ENCODE results near the gene IL18R1. TPM values are rescaled to one million over a fixed set of nuclear protein-coding genes. Genes with fewer than 3 reads are reported as not detected.

IL18R1 gene
- total and polyA plus RNA-seq, 2 donors (not counting 3 experiments of a cell fraction or from before 2014, with no cell fraction given): 2.9 to 3.6 TPM

DNA sequence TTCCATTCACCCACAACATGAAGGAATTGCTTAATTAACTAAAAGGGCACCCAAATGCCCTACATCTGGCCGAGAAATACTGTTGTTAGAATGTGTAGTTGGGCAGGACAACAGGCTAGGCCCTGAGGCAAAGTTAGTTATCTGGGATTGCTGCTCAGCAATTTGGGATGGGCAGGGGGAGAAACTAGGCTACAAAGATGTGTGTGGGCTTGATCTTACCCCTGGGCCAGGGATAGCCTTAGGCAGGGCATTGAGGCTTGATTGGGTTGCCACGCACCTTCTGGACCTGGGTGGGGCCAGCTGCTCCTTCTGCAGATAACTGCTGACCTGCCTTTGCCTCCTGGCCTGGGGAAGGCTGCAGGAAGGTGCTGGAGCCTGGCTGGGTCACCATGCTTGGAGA is 76.8 kb downstream of the IL18R1 start:
- Histone ChIP-seq H3K36me3 (ENCODE audit: control insufficient read depth in 2 of 2, extremely low read depth in 1 of 2, insufficient read depth in 2 of 2, low read length in 2 of 2) (no peaks in the 10 kb centered on the region), H4K20me1 (replicated peaks; ENCODE audit: control insufficient read depth, extremely low read depth, insufficient read depth, low read length) (no peaks in the 10 kb centered on the region), H3K9ac (replicated peaks; ENCODE audit: extremely low read depth, insufficient read depth, low read length) (no peak overlapping the region), H3K27me3 (ENCODE audit: control insufficient read depth in 2 of 2, insufficient read depth in 2 of 2, low read length in 2 of 2) (peaks cover 0 to 2% of the 10 kb centered on the region in 2 experiments), H3K9me3 (replicated peaks; ENCODE audit: control insufficient read depth, insufficient read depth, low read length) (no peaks in the 10 kb centered on the region), H2AFZ (ENCODE audit: low read depth, low read length) (no peak overlapping the region), H3K27ac (ENCODE audit: insufficient read depth, low read depth, low read length) (no peak overlapping the region), H3K4me2 (ENCODE audit: insufficient read depth, low read length) (no peak overlapping the region), H3K4me1 (ENCODE audit: control insufficient read depth, extremely low read depth, insufficient read depth, low read length) (peaks cover 7% of the 10 kb centered on the region), H3K9me1 (replicated peaks; ENCODE audit: control insufficient read depth, extremely low read depth, insufficient read depth, low read length) (no peaks in the 10 kb centered on the region), H3K79me2 (ENCODE audit: control insufficient read depth, insufficient read depth, low read length) (no peaks in the 10 kb centered on the region), H3K4me3 (replicated peaks in 1 of 3; ENCODE audit: insufficient read depth in 1 of 3, low read depth in 1 of 3, low read length in 3 of 3) (no peak overlapping the region)
- BruUV-seq (replicated peaks): no TSS peak
- intact Hi-C loops (cut with micrococcal nuclease) (no loop called here), dilution Hi-C loops (cut with MboI; ENCODE audit: extremely low pct_ligation_motif_present, low sequenced_read_pairs) (no loop called here)
- ChIA-PET CTCF (no interaction called here), POLR2A (no interaction called here)
- no peak for FAIRE-seq
- DNase-seq (ENCODE audit: low read depth, low spot score): no peak
- no peak for TF ChIP-seq EZH2 (IDR thresholded peaks at IDR 0.05; ENCODE audit: borderline replicate concordance, low read depth, low read length, severe bottlenecking)
- TF ChIP-seq JUN (IDR thresholded peaks at IDR 0.05; ENCODE audit: borderline replicate concordance, insufficient read depth, insufficient read length, low read depth): no peak
- TF ChIP-seq POLR2A (IDR thresholded peaks at IDR 0.05; ENCODE audit: low read depth, low read length): no peak
- no peak for TF ChIP-seq GATA2 (IDR thresholded peaks at IDR 0.05; ENCODE audit: insufficient read depth, insufficient read length, low read depth, low read length)
- TF ChIP-seq MYC (IDR thresholded peaks at IDR 0.05; ENCODE audit: low read depth, low read length): no peak
- TF ChIP-seq, protein P1, sequence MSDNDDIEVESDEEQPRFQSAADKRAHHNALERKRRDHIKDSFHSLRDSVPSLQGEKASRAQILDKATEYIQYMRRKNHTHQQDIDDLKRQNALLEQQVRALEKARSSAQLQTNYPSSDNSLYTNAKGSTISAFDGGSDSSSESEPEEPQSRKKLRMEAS (IDR thresholded peaks at IDR 0.05; ENCODE audit: insufficient read depth, insufficient read length): no peak
- no peak for TF ChIP-seq FOS (IDR thresholded peaks at IDR 0.05; ENCODE audit: borderline replicate concordance, insufficient read depth, low read length)
- no peak for TF ChIP-seq POLR2AphosphoS5 (IDR thresholded peaks at IDR 0.05; ENCODE audit: insufficient read depth, low read depth, low read length)
- TF ChIP-seq, protein P2, sequence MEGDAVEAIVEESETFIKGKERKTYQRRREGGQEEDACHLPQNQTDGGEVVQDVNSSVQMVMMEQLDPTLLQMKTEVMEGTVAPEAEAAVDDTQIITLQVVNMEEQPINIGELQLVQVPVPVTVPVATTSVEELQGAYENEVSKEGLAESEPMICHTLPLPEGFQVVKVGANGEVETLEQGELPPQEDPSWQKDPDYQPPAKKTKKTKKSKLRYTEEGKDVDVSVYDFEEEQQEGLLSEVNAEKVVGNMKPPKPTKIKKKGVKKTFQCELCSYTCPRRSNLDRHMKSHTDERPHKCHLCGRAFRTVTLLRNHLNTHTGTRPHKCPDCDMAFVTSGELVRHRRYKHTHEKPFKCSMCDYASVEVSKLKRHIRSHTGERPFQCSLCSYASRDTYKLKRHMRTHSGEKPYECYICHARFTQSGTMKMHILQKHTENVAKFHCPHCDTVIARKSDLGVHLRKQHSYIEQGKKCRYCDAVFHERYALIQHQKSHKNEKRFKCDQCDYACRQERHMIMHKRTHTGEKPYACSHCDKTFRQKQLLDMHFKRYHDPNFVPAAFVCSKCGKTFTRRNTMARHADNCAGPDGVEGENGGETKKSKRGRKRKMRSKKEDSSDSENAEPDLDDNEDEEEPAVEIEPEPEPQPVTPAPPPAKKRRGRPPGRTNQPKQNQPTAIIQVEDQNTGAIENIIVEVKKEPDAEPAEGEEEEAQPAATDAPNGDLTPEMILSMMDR (IDR thresholded peaks at IDR 0.05; ENCODE audit: extremely low read depth in 1 of 2, insufficient read depth in 1 of 2, low read depth in 1 of 2, low read length in 2 of 2): no peak

Measured in endothelial cell of umbilical vein (primary cell).